ENCODE measurements around the gene SKI.
A peak's percentile ranks its signal among the peaks of the same experiment; 100 is the strongest.
"Not testable (repeated sequence)": the region's sequence is repeated elsewhere in the genome, so short reads cannot be mapped to it uniquely, and the experiment has no call there.

The SKI gene

GRCh38 chr1:2240270-2241156 lies 12.4 kb downstream of the SKI start:
- peak in 45 of 58 donors; percentile 16 to 76 (median 45) for DNase-seq

- no peak for DNase-seq
These were observed 13.7 kb downstream of the SKI start for GRCh38 chr1:2241820-2242219.

GRCh38 chr1:2242814-2243725 lies 15.0 kb downstream of the SKI start:
- DNase-seq, result peak in 19 of 58 donors; percentile 14 to 71 (median 43)

- DNase-seq, result not testable (repeated sequence)
These were observed 18.9 kb downstream of the SKI start for GRCh38 chr1:2247045-2247394.

GRCh38 chr1:2247760-2248126 lies 19.6 kb downstream of the SKI start:
- peak in 4 of 58 donors; percentile 23 to 75 (median 32) for DNase-seq

GRCh38 chr1:2248127-2248826 lies 20.2 kb downstream of the SKI start:
- peak in 5 of 58 donors; percentile 19 to 83 (median 56) for DNase-seq

- DNase-seq, result peak in 8 of 58 donors; percentile 32 to 58 (median 39)
These were observed 20.9 kb downstream of the SKI start for GRCh38 chr1:2248854-2249558.

- DNase-seq, result no peak
These were observed 21.4 kb downstream of the SKI start for GRCh38 chr1:2249559-2249906.

GRCh38 chr1:2250721-2251281 lies 22.7 kb downstream of the SKI start:
- no peak for DNase-seq

- DNase-seq, result no peak
These were observed 23.2 kb downstream of the SKI start for GRCh38 chr1:2251363-2251762.

GRCh38 chr1:2251786-2252185 lies 23.7 kb downstream of the SKI start:
- DNase-seq, result no peak

- DNase-seq, result no peak
These were observed 24.3 kb downstream of the SKI start for GRCh38 chr1:2252423-2252822.

GRCh38 chr1:2253036-2253796 lies 25.1 kb downstream of the SKI start:
- no peak for DNase-seq

- no peak for DNase-seq
These were observed 25.8 kb downstream of the SKI start for GRCh38 chr1:2253797-2254480.

- no peak for DNase-seq
These were observed 26.9 kb downstream of the SKI start for GRCh38 chr1:2255047-2255419.

- DNase-seq, result no peak
These were observed 27.6 kb downstream of the SKI start for GRCh38 chr1:2255420-2256369.

GRCh38 chr1:2256435-2257244 lies 28.5 kb downstream of the SKI start:
- DNase-seq, result no peak

All from anterior cingulate cortex (tissue), 58 donors.